Adipose tissue (tissue), 3 donors: Measurements from ENCODE around the gene DRD5. TPM values are rescaled to one million over a fixed set of nuclear protein-coding genes. Genes with fewer than 3 reads are reported as not detected.
"Not testable (repeated sequence)": the region's sequence is repeated elsewhere in the genome, so short reads cannot be mapped to it uniquely, and the experiment has no call there.

Source experiments
- H3K27ac ChIP-seq: one replicate; pipeline ENCODE4 v1.5.1; 2013; ENCODE audit warnings: low read depth, low read length
- WGBS, 3 donors: extraction: QIAGEN DNeasy Blood & Tissue Kit; methylation state at CpG; one replicate each; pipeline ENCODE4 v1.1.7; 2013; 5-methylcytosine and 5-hydroxymethylcytosine counted together
- polyA plus RNA-seq, 3 donors: library from polyadenylated mRNA; stranded (reverse); fragments of 200-250 nt; gene quantifications; one replicate each; pipeline ENCODE4 v1.2.3, GENCODE V29; 2013
- donor health status: healthy with polysubstance abuse.
- donor health status: Bipolar disorder and iron deficiency.
- donor health status: healthy.

DRD5 gene
- polyA plus RNA-seq, result under 1 TPM in 1 of 3 donors, not detected in 2; 0.03 TPM

GRCh38 chr4:9781343-9782135 lies at the start of gene DRD5:
Gene DRD5 (plus strand): TSS chr4:9781634. CDS start chr4:9782030, 396 bp downstream.
- H3K27ac ChIP-seq, result no peak within 1 kb of the TSS
- WGBS, 3 donors, result 6 to 8% (median 7%) methylated on average over 50 to 78 of the region's 78 CpGs

- H3K27ac ChIP-seq, result not testable (repeated sequence)
- WGBS, 3 donors, result 52 to 79% (median 60%) methylated on average over 4 of the region's 4 CpGs
These were observed 49.2 kb upstream of the DRD5 start for GRCh38 chr4:9732256-9732655.

GRCh38 chr4:9735515-9735914 lies 45.9 kb upstream of the DRD5 start:
- H3K27ac ChIP-seq, result no peak overlapping the region
- 72 to 81% (median 79%) methylated on average over 5 of the region's 5 CpGs for WGBS, 3 donors

GRCh38 chr4:9737280-9737679 lies 44.2 kb upstream of the DRD5 start:
- not testable (repeated sequence) for H3K27ac ChIP-seq
- WGBS, 3 donors, result 45 to 59% (median 49%) methylated on average over 7 of the region's 7 CpGs

GRCh38 chr4:9743789-9744188 lies 37.6 kb upstream of the DRD5 start:
- WGBS, 3 donors, result 58 to 88% (median 88%) methylated on average over 4 of the region's 4 CpGs

GRCh38 chr4:9745782-9746181 lies 35.7 kb upstream of the DRD5 start:
- H3K27ac ChIP-seq, result no peak overlapping the region
- WGBS, 3 donors, result 89 to 95% (median 94%) methylated on average over 13 of the region's 13 CpGs

More at GRCh38 chr4:9743789-9744188, 37.6 kb upstream of the DRD5 start:
- H3K27ac ChIP-seq, result not testable (repeated sequence)

GRCh38 chr4:9758641-9759317 lies 22.7 kb upstream of the DRD5 start:
- WGBS, 3 donors, result 43 to 55% (median 47%) methylated on average over 32 of the region's 32 CpGs
- no peak overlapping the region for H3K27ac ChIP-seq

- WGBS, 3 donors, result 34 to 38% (median 37%) methylated on average over 11 of the region's 11 CpGs
- H3K27ac ChIP-seq, result no peak overlapping the region
These were observed 18.5 kb upstream of the DRD5 start for GRCh38 chr4:9762823-9763475.

- WGBS, 3 donors, result 72 to 89% (median 84%) methylated on average over 5 of the region's 5 CpGs
- no peak overlapping the region for H3K27ac ChIP-seq
These were observed 17.2 kb upstream of the DRD5 start for GRCh38 chr4:9764155-9764696.

GRCh38 chr4:9765091-9765490 lies 16.3 kb upstream of the DRD5 start:
- no peak overlapping the region for H3K27ac ChIP-seq
- WGBS, 3 donors, result 30 to 36% (median 30%) methylated on average over 9 of the region's 9 CpGs

GRCh38 chr4:9769321-9769720 lies 12.1 kb upstream of the DRD5 start:
- WGBS, 3 donors, result 68 to 69% (median 68%) methylated on average over 1 of the region's 1 CpG
- no peak overlapping the region for H3K27ac ChIP-seq

GRCh38 chr4:9771034-9771433 lies 10.4 kb upstream of the DRD5 start:
- no peak overlapping the region for H3K27ac ChIP-seq
- 28 to 56% (median 36%) methylated on average over 1 of the region's 1 CpG for WGBS, 3 donors

GRCh38 chr4:9773471-9773870 lies 8.0 kb upstream of the DRD5 start:
- H3K27ac ChIP-seq, result no peak overlapping the region
- WGBS, 3 donors, result 36 to 51% (median 39%) methylated on average over 3 of the region's 3 CpGs

GRCh38 chr4:9782136-9782436 lies 652 bp downstream of the DRD5 start:
- WGBS, 3 donors, result 58 to 60% (median 60%) methylated on average over 22 of the region's 22 CpGs
- H3K27ac ChIP-seq, result no peak overlapping the region

- WGBS, 3 donors, result 59 to 82% (median 66%) methylated on average over 5 of the region's 5 CpGs
- H3K27ac ChIP-seq, result not testable (repeated sequence)
These were observed 4.5 kb downstream of the DRD5 start for GRCh38 chr4:9785891-9786290.

GRCh38 chr4:9792381-9792780 lies 10.9 kb downstream of the DRD5 start:
- 65 to 93% (median 90%) methylated on average over 3 of the region's 3 CpGs for WGBS, 3 donors
- H3K27ac ChIP-seq, result no peak overlapping the region

- WGBS, 3 donors, result 42 to 46% (median 44%) methylated on average over 2 of the region's 2 CpGs
- H3K27ac ChIP-seq, result not testable (repeated sequence)
These were observed 15.2 kb downstream of the DRD5 start for GRCh38 chr4:9796641-9797040.

GRCh38 chr4:9800848-9801247 lies 19.4 kb downstream of the DRD5 start:
- no peak overlapping the region for H3K27ac ChIP-seq
- WGBS, 3 donors, result 63 to 83% (median 79%) methylated on average over 4 of the region's 4 CpGs

- WGBS, 3 donors, result 84 to 91% (median 88%) methylated on average over 5 of the region's 5 CpGs
- H3K27ac ChIP-seq, result no peak overlapping the region
These were observed 23.5 kb downstream of the DRD5 start for GRCh38 chr4:9804918-9805317.
